H9 (cell line): ENCODE results near the gene LRMDA. TPM values are rescaled to one million over a fixed set of nuclear protein-coding genes. Genes with fewer than 3 reads are reported as not detected.

Experiments
- DNase-seq: peaks from one replicate; pipeline ENCODE4 v3.0.0-alpha.2; 2017
- H2AFZ ChIP-seq: one replicate; pipeline ENCODE4 v1.6.1; 2013; ENCODE audit warnings: mild to moderate bottlenecking, low read length, control low read depth, moderate library complexity
- H2AK5ac ChIP-seq: 2 replicates; pipeline ENCODE4 v1.6.1; 2013; ENCODE audit warnings: low read length, control low read depth, mixed read lengths; ENCODE audit not compliant: insufficient read length
- H2BK120ac ChIP-seq: one replicate; pipeline ENCODE4 v1.6.1; 2013; ENCODE audit warnings: low read depth, mild to moderate bottlenecking, low read length, control low read depth, inconsistent platforms; ENCODE audit not compliant: poor library complexity, severe bottlenecking
- H2BK12ac ChIP-seq: 2 replicates; pipeline ENCODE4 v1.6.1; 2013; ENCODE audit warnings: low read length, control low read depth, mixed read lengths, low read depth; ENCODE audit not compliant: insufficient read length
- H2BK15ac ChIP-seq: 2 replicates; pipeline ENCODE4 v1.6.1; 2013; ENCODE audit warnings: low read depth, low read length, control low read depth
- H2BK20ac ChIP-seq: one replicate; pipeline ENCODE4 v1.6.1; 2013; ENCODE audit warnings: low read depth, mild to moderate bottlenecking, low read length, control low read depth, inconsistent platforms; ENCODE audit not compliant: poor library complexity, severe bottlenecking
- H2BK5ac ChIP-seq: 2 replicates; pipeline ENCODE4 v1.6.1; 2013; ENCODE audit warnings: low read length, control low read depth, mixed read lengths; ENCODE audit not compliant: insufficient read length
- H3K14ac ChIP-seq: 2 replicates; pipeline ENCODE4 v1.6.1; 2013; ENCODE audit warnings: low read length, control low read depth; ENCODE audit not compliant: insufficient read depth
- H3K18ac ChIP-seq: 2 replicates; pipeline ENCODE4 v1.6.1; 2013; ENCODE audit warnings: low read depth, mild to moderate bottlenecking, mixed read lengths, low read length, control low read depth; ENCODE audit not compliant: insufficient read length
- H3K23ac ChIP-seq: 2 replicates; pipeline ENCODE4 v1.6.1; 2013; ENCODE audit warnings: low read length, control low read depth, mixed read lengths, low read depth; ENCODE audit not compliant: insufficient read length
- H3K23me2 ChIP-seq: 2 replicates; pipeline ENCODE4 v1.6.1; 2013; ENCODE audit warnings: low read depth, mild to moderate bottlenecking, mixed read lengths, low read length, control low read depth; ENCODE audit not compliant: insufficient read length, poor library complexity, severe bottlenecking
- H3K27ac ChIP-seq: 2 replicates; pipeline ENCODE4 v1.5.1; 2013; ENCODE audit warnings: low read length, control low read depth, mixed read lengths, low read depth; ENCODE audit not compliant: insufficient read length
- H3K27me3 ChIP-seq: 2 replicates; pipeline ENCODE4 v1.6.1; 2013; ENCODE audit warnings: low read length, control low read depth, inconsistent platforms; ENCODE audit not compliant: insufficient read depth
- H3K4ac ChIP-seq: 2 replicates; pipeline ENCODE4 v1.6.1; 2013; ENCODE audit warnings: low read depth, mild to moderate bottlenecking, control low read depth, inconsistent platforms, low read length, moderate library complexity
- H3K4me1 ChIP-seq: 2 replicates; pipeline ENCODE4 v1.6.1; 2013; ENCODE audit warnings: low read length, control low read depth, inconsistent platforms; ENCODE audit not compliant: insufficient read depth
- H3K4me2 ChIP-seq: 2 replicates; pipeline ENCODE4 v1.6.1; 2013; ENCODE audit warnings: low read length, control low read depth, mixed read lengths; ENCODE audit not compliant: insufficient read length, insufficient read depth
- H3K56ac ChIP-seq: 2 replicates; pipeline ENCODE4 v1.6.1; 2013; ENCODE audit warnings: low read depth, mild to moderate bottlenecking, mixed read lengths, low read length, control low read depth; ENCODE audit not compliant: insufficient read length
- H3K79me1 ChIP-seq: 2 replicates; pipeline ENCODE4 v1.6.1; 2013; ENCODE audit warnings: low read depth, mild to moderate bottlenecking, moderate library complexity, low read length, control low read depth, inconsistent platforms; ENCODE audit not compliant: insufficient read depth, poor library complexity, severe bottlenecking
- H3K79me2 ChIP-seq: 2 replicates; pipeline ENCODE4 v1.6.1; 2013; ENCODE audit warnings: low read length, control low read depth, inconsistent platforms; ENCODE audit not compliant: insufficient read depth
- H3K9ac ChIP-seq: 2 replicates; pipeline ENCODE4 v1.6.1; 2013; ENCODE audit warnings: low read length, control low read depth, mixed read lengths; ENCODE audit not compliant: insufficient read length; ENCODE audit errors: extremely low read depth
- H3K9me3 ChIP-seq: one replicate; pipeline ENCODE4 v1.6.1; 2013; ENCODE audit warnings: low read depth, low read length, inconsistent platforms; ENCODE audit not compliant: control insufficient read depth
- H3T11ph ChIP-seq: one replicate; pipeline ENCODE4 v1.6.1; 2013; ENCODE audit warnings: mild to moderate bottlenecking, low read length, control low read depth, inconsistent platforms
- H4K20me1 ChIP-seq: one replicate; pipeline ENCODE4 v1.6.1; 2013; ENCODE audit not compliant: control insufficient read depth, insufficient read length, insufficient read depth
- H4K5ac ChIP-seq: 2 replicates; pipeline ENCODE4 v1.6.1; 2013; ENCODE audit warnings: low read depth, mild to moderate bottlenecking, mixed read lengths, low read length, control low read depth; ENCODE audit not compliant: insufficient read length
- H4K8ac ChIP-seq: replicated peaks from 2 replicates; pipeline ENCODE4 v1.6.1; 2013; ENCODE audit warnings: low read length, control low read depth, mixed read lengths, low read depth; ENCODE audit not compliant: insufficient read length
- H4K91ac ChIP-seq: 2 replicates; pipeline ENCODE4 v1.6.1; 2013; ENCODE audit warnings: low read depth, mild to moderate bottlenecking, moderate library complexity, mixed read lengths, low read length, control low read depth; ENCODE audit not compliant: insufficient read length
- H3K27ac Mint-ChIP-seq, 3 experiments: 2 replicates in 2 of 3; 3 replicates in 1 of 3; pipeline ENCODE4 v1.8.0; 2020 to 2021; ENCODE audit warnings: mixed read lengths in 3 of 3, mild to moderate bottlenecking in 1 of 3, moderate library complexity in 1 of 3
- H3K27me3 Mint-ChIP-seq: 2 replicates; pipeline ENCODE4 v1.8.0; 2021; ENCODE audit warnings: low read depth, mild to moderate bottlenecking, moderate library complexity, mixed read lengths
- H3K36me3 Mint-ChIP-seq, 3 experiments: 2 replicates in 2 of 3; 3 replicates in 1 of 3; pipeline ENCODE4 v1.8.0; 2020 to 2021; ENCODE audit warnings: low read depth in 3 of 3, mixed read lengths in 3 of 3; ENCODE audit not compliant: insufficient read depth in 1 of 3
- H3K4me1 Mint-ChIP-seq, 2 experiments: 2 replicates each; pipeline ENCODE4 v1.8.0; 2020; ENCODE audit warnings: mixed read lengths in 2 of 2
- H3K4me3 Mint-ChIP-seq, 2 experiments: 2 replicates in 1 of 2; 3 replicates in 1 of 2; pipeline ENCODE4 v1.8.0; 2020 to 2021; ENCODE audit warnings: mild to moderate bottlenecking in 2 of 2, mixed read lengths in 2 of 2, moderate library complexity in 1 of 2
- H3K9me3 Mint-ChIP-seq, 2 experiments: 2 replicates in 1 of 2; 3 replicates in 1 of 2; pipeline ENCODE4 v1.8.0; 2020; ENCODE audit warnings: mild to moderate bottlenecking in 2 of 2, mixed read lengths in 2 of 2, moderate library complexity in 1 of 2
- CTCF ChIP-seq: fragments of 200-600 bp; sonication (generic); conservative IDR thresholded peaks from 3 replicates; pipeline ENCODE4 v1.8.0; 2021; ENCODE audit warnings: antibody characterized with exemption, mild to moderate bottlenecking
- WGBS: extraction: QIAGEN DNeasy Blood & Tissue Kit; methylation state at CpG from one replicate; pipeline ENCODE4 v1.1.7; 2013; ENCODE audit warnings: missing lambda C conversion rate, low lambda C conversion rate, mixed read lengths; ENCODE audit not compliant: insufficient read length; ENCODE audit errors: extremely low coverage; 5-methylcytosine and 5-hydroxymethylcytosine counted together
- total RNA-seq: library from RNA; stranded (reverse); gene quantifications from 2 replicates; pipeline ENCODE4 v1.2.1, GENCODE V29; 2021

Gene LRMDA
- total RNA-seq, 1 experiment from 2014 or later, result 1.8 TPM

DNA sequence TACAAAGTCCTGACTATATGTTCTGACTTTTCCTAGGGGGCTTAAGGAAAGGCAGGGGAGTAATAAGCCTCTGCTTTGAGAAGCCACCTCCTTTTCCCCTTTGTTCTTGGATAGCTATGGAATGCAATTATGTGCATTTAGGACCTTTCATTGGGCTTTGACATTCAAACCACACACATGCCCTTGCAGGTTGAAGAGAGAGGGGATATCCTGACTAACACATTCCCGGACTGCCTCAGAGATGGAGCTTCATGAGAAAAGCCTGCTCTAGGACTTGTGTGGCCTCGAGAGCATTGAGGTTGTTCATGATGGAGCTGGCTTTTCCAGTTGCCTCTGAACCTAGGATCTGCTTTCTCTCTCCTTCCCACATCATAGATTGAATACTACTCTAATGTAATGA is 694.5 kb downstream of the LRMDA start:
- Histone ChIP-seq H2BK120ac (no peak overlapping the region), H4K20me1 (no peaks in the 10 kb centered on the region), H3K56ac (no peak overlapping the region), H3K18ac (no peak overlapping the region), H3K79me1 (no peaks in the 10 kb centered on the region), H2AK5ac (no peak overlapping the region), H4K91ac (no peak overlapping the region), H3K4ac (no peak overlapping the region), H3K14ac (no peak overlapping the region), H3T11ph (no peak overlapping the region), H3K4me2 (no peak overlapping the region), H3K79me2 (no peaks in the 10 kb centered on the region), H3K27ac (no peak overlapping the region), H2BK15ac (no peak overlapping the region), H3K4me1 (no peaks in the 10 kb centered on the region; the same call in 1 of the 2 replicates), H3K23me2 (no peaks in the 10 kb centered on the region), H2BK20ac (no peak overlapping the region), H2BK12ac (no peak overlapping the region), H3K23ac (no peak overlapping the region), H3K9me3 (no peaks in the 10 kb centered on the region), H2AFZ (no peak overlapping the region), H3K27me3 (no peaks in the 10 kb centered on the region; the same call in 1 of the 2 replicates), H3K9ac (no peak overlapping the region), H4K5ac (no peak overlapping the region), H4K8ac (no peak overlapping the region), H2BK5ac (no peak overlapping the region)
- H3K36me3 Mint-ChIP-seq, result no peaks in the 10 kb centered on the region
- peaks cover 13% of the 10 kb centered on the region; the same call in 1 of the 2 replicates for H3K27me3 Mint-ChIP-seq
- WGBS, result no CpG with 5 or more reads among the region's 2 CpGs
- no peak for DNase-seq
- peaks cover 10 to 18% of the 10 kb centered on the region in 2 experiments for H3K4me1 Mint-ChIP-seq
- peaks cover 0 to 2% of the 10 kb centered on the region in 2 experiments; a peak in 1 of 5 replicates for H3K9me3 Mint-ChIP-seq
- no peak for TF ChIP-seq CTCF
- no peak overlapping the region for H3K27ac Mint-ChIP-seq
- no peak overlapping the region for H3K4me3 Mint-ChIP-seq
